GM10847 (cell line): ENCODE results near the gene WASHC3.
A peak's percentile ranks its signal among the peaks of the same experiment; 100 is the strongest.

Source experiments
- POLR2A ChIP-seq: IDR thresholded peaks from 2 replicates; pipeline ENCODE4 v1.6.1; 2011; ENCODE audit not compliant: insufficient read length; ENCODE audit errors: extremely low read depth

Gene WASHC3, protein sequence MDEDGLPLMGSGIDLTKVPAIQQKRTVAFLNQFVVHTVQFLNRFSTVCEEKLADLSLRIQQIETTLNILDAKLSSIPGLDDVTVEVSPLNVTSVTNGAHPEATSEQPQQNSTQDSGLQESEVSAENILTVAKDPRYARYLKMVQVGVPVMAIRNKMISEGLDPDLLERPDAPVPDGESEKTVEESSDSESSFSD

GRCh38 chr12:102061560-102062418 lies at the start of gene WASHC3:
TSS of gene WASHC3 (minus strand) at chr12:102061991. CDS start at chr12:102061962, 29 bp downstream.
- TF ChIP-seq POLR2A: peak; percentile 64

GRCh38 chr12:102110782-102111181 lies 49.0 kb upstream of the WASHC3 start:
- TF ChIP-seq POLR2A: no peak

GRCh38 chr12:102107970-102108369 lies 46.2 kb upstream of the WASHC3 start:
- no peak for TF ChIP-seq POLR2A

DNA sequence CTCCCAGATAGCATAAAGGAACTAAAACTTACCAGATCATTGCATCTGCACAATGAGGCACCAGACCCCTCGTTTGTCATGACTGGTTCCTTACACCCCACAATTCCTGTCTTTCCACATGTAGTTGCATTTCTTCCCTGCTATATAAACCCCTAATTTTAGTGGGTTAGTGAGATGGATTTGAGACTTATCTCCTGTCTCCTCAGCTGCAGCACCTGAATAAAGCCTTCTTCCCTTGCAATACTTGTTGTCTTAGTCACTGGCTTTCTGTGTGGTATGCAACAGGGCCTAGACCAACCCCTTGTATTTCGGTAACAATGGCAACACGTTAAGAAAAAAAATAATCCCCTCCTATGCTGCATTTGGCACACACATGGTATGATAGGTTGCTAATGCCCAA lies 45.1 kb upstream of the WASHC3 start:
- no peak for TF ChIP-seq POLR2A

GRCh38 chr12:102096855-102097254 lies 35.1 kb upstream of the WASHC3 start:
- TF ChIP-seq POLR2A: no peak

- no peak for TF ChIP-seq POLR2A
These were observed 34.0 kb upstream of the WASHC3 start for GRCh38 chr12:102095677-102096263.

DNA sequence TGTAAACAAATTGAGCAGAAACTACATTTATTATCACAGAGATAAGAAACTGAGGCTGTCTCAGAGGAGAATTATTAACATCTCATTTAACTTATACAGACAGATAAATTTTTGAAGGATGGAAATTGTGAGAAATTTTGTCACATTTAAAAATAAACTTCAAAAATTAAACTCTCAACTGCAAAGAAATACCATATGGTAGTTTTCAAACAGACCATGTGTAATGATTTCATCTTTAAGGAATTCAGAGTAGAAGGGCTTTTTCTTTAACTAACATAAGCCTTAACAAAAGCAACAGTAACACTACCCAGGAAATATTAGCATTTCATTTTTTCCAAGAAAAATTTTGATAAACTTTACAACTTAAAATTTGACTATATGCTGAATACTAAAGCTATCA lies 31.5 kb upstream of the WASHC3 start:
- TF ChIP-seq POLR2A: no peak

- no peak for TF ChIP-seq POLR2A
These were observed 19.1 kb upstream of the WASHC3 start for GRCh38 chr12:102080842-102081241.

DNA sequence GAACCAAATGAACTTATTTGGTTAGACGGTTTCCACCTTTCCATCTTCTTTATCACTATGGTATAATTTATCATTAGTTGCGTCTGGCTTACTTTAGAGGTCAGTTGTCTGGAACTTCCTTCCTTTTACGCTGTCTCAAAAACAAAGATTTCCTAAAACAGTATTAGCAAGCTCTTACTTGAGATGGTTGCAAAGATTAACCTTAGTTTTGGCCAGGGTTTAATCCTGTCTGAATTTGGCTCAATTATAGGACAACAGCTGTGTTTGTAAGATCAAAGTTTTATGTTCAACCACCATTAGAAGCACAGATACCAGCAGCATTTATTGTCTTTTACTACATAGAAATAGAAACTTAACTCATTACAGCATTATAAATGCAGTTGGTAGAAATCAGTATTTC lies 7.9 kb upstream of the WASHC3 start:
- no peak for TF ChIP-seq POLR2A

GRCh38 chr12:102067574-102068258 lies 5.9 kb upstream of the WASHC3 start:
- no peak for TF ChIP-seq POLR2A

DNA sequence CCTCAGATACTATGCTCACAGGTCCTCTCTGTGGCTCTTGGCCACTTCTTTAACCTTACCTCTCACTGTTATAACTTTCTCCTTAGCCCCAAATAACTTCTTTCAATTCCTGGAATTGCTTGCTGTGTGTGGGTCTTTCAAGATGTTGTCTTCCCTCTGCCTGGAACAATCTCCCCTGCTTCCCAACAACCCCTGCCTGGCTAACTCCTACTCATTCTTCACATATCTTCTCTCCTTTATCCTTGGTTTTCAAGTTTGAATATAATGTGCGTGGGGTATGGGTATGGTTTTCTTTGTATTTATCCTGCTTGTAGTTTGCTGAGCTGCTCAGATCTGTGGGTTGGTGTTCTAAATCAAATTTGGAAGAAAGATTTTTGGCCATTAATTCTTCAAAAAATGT lies 2.7 kb upstream of the WASHC3 start:
- no peak for TF ChIP-seq POLR2A

- no peak for TF ChIP-seq POLR2A
These were observed 1.3 kb upstream of the WASHC3 start for GRCh38 chr12:102063069-102063468.

DNA sequence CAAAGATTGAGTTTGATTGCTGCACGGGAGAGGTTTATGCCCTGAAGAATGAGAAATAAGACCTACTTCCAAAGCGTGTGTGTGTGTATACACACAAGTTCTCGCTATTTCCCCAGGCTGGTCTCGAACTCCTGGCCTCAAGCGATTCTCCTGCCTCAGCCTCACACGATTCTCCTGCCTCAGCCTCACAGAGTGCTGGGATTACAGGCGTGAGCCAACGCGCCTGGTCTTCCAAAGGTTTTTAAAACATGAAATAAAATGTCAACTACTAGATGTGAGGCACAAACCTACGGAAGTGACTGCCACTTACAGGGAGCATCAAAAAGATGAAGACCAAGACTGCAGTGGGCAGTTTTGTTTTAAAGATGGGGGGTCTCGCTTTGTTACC lies 622 bp upstream of the WASHC3 start:
- no peak for TF ChIP-seq POLR2A

DNA sequence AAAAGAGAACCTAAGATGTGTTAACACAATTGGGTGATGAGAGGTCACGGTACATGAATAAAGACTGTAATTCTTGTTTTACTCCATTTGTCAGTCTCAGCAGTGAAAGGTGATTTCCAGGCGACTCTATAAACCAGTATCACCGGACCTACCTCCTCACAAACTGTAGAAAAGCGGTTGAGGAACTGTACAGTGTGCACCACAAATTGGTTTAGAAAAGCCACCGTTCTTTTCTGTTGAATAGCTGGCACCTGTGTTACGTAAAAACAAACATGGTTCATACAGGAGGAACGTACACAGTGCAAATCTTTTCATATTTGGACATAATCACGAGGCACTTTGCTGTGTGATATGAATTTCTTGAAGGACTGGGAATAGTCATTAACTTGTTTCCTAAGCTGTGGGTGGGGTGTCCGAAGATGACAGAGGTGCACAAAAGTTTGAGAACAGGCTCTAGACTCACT lies 663 bp downstream of the WASHC3 start:
- no peak for TF ChIP-seq POLR2A

DNA sequence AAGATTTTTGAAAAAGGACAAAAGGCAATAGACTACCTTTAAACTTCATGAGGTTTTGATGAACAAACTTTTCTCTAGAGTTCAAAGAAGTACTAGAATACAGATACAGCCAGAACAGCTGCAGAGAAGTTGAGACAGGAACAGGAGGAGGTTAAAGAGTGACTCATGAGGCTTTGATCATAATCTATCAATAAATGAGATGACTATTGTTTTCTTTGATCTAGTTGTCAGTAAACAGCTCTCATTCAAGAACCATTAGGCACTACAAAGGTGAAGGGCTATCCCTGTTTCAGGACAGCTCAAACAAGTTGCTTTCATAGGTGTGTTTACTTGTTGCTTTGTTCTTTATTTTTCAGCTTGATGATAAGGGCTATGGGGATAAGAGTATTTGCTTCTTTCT lies 2.4 kb downstream of the WASHC3 start:
- TF ChIP-seq POLR2A: no peak
